ENCODE results near the gene SLC39A11.
"Not testable (repeated sequence)": the region's sequence is repeated elsewhere in the genome, so short reads cannot be mapped to it uniquely, and the experiment has no call there.

Gene SLC39A11

GRCh38 chr17:73059713-73060112 lies 32.8 kb downstream of the SLC39A11 start:
- H3K4me1 ChIP-seq (ENCODE audit: control extremely low read depth in 1 of 4, control insufficient read depth in 4 of 4, insufficient read depth in 4 of 4, low read length in 3 of 4) = peaks cover 0 to 11% (median 5%) of the 10 kb centered on the region in 4 experiments
- H3K27ac ChIP-seq (ENCODE audit: insufficient read depth in 1 of 2, low read depth in 1 of 2, low read length in 2 of 2, poor library complexity in 1 of 2, severe bottlenecking in 2 of 2); CTCF ChIA-PET: not testable (repeated sequence)

GRCh38 chr17:73058022-73058421 lies 34.5 kb downstream of the SLC39A11 start:
- WGBS (ENCODE audit: insufficient coverage) = 100% methylated on average over 5 of the region's 6 CpGs
- no peaks in the 10 kb centered on the region for H3K27me3 ChIP-seq (replicated peaks in 2 of 5; ENCODE audit: control insufficient read depth in 4 of 5, insufficient read depth in 5 of 5, low read length in 4 of 5)
- H3K27ac ChIP-seq (ENCODE audit: insufficient read depth in 1 of 2, low read depth in 1 of 2, low read length in 2 of 2, poor library complexity in 1 of 2, severe bottlenecking in 2 of 2) = no peak overlapping the region
- CTCF ChIA-PET = interaction anchor here (1.8 kb wide), 1 partner anchor 17 kb away, joined by 3 read pairs; no protein-coding TSS in a partner anchor
- POLR2A ChIA-PET = interaction anchor here (0.6 kb wide), 1 partner anchor 22 kb away, joined by 4 read pairs; no protein-coding TSS in a partner anchor
- no peaks in the 10 kb centered on the region for H3K9me3 ChIP-seq (ENCODE audit: control extremely low read depth in 1 of 5, control insufficient read depth in 4 of 5, insufficient read depth in 2 of 5, low read depth in 1 of 5, low read length in 4 of 5)
- H3K4me1 ChIP-seq (ENCODE audit: control extremely low read depth in 1 of 4, control insufficient read depth in 4 of 4, insufficient read depth in 4 of 4, low read length in 3 of 4) = no peaks in the 10 kb centered on the region
- no peak for DNase-seq
- H3K36me3 ChIP-seq (ENCODE audit: control insufficient read depth in 4 of 4, insufficient read depth in 4 of 4, low read length in 3 of 4) = peaks cover 0 to 3% (median under 1%) of the 10 kb centered on the region in 4 experiments
- H3K4me3 ChIP-seq (ENCODE audit: control insufficient read depth in 1 of 7, extremely low read depth in 1 of 7, insufficient read depth in 4 of 7, low read depth in 2 of 7, low read length in 6 of 7) = no peak overlapping the region

More at GRCh38 chr17:73059713-73060112, 32.8 kb downstream of the SLC39A11 start:
- POLR2A ChIA-PET; H3K36me3 ChIP-seq (ENCODE audit: control insufficient read depth in 4 of 4, insufficient read depth in 4 of 4, low read length in 3 of 4); H3K4me3 ChIP-seq (ENCODE audit: control insufficient read depth in 1 of 7, extremely low read depth in 1 of 7, insufficient read depth in 4 of 7, low read depth in 2 of 7, low read length in 6 of 7); H3K27me3 ChIP-seq (replicated peaks in 2 of 5; ENCODE audit: control insufficient read depth in 4 of 5, insufficient read depth in 5 of 5, low read length in 4 of 5); DNase-seq; H3K9me3 ChIP-seq (ENCODE audit: control extremely low read depth in 1 of 5, control insufficient read depth in 4 of 5, insufficient read depth in 2 of 5, low read depth in 1 of 5, low read length in 4 of 5): not testable (repeated sequence)
- WGBS (ENCODE audit: insufficient coverage) = 91% methylated on average over 4 of the region's 4 CpGs

- POLR2A ChIA-PET = no interaction called here
- Histone ChIP-seq H3K36me3 (ENCODE audit: control insufficient read depth in 4 of 4, insufficient read depth in 4 of 4, low read length in 3 of 4) (peaks cover 0 to 3% (median under 1%) of the 10 kb centered on the region in 4 experiments), H3K4me3 (ENCODE audit: control insufficient read depth in 1 of 7, extremely low read depth in 1 of 7, insufficient read depth in 4 of 7, low read depth in 2 of 7, low read length in 6 of 7) (no peak overlapping the region), H3K4me1 (ENCODE audit: control extremely low read depth in 1 of 4, control insufficient read depth in 4 of 4, insufficient read depth in 4 of 4, low read length in 3 of 4) (no peaks in the 10 kb centered on the region), H3K9me3 (ENCODE audit: control extremely low read depth in 1 of 5, control insufficient read depth in 4 of 5, insufficient read depth in 2 of 5, low read depth in 1 of 5, low read length in 4 of 5) (no peaks in the 10 kb centered on the region), H3K27ac (ENCODE audit: insufficient read depth in 1 of 2, low read depth in 1 of 2, low read length in 2 of 2, poor library complexity in 1 of 2, severe bottlenecking in 2 of 2) (no peak overlapping the region), H3K27me3 (replicated peaks in 2 of 5; ENCODE audit: control insufficient read depth in 4 of 5, insufficient read depth in 5 of 5, low read length in 4 of 5) (no peaks in the 10 kb centered on the region)
- CTCF ChIA-PET = interaction anchor here (1.8 kb wide), 1 partner anchor 16 kb away, joined by 3 read pairs; no protein-coding TSS in a partner anchor
- DNase-seq = no peak
- 100% methylated on average over 3 of the region's 5 CpGs for WGBS (ENCODE audit: insufficient coverage)
Measured at GRCh38 chr17:73057196-73057595, 35.3 kb downstream of the SLC39A11 start.

- Histone ChIP-seq H3K27me3 (replicated peaks in 2 of 5; ENCODE audit: control insufficient read depth in 4 of 5, insufficient read depth in 5 of 5, low read length in 4 of 5) (no peaks in the 10 kb centered on the region), H3K4me3 (ENCODE audit: control insufficient read depth in 1 of 7, extremely low read depth in 1 of 7, insufficient read depth in 4 of 7, low read depth in 2 of 7, low read length in 6 of 7) (no peak overlapping the region), H3K4me1 (ENCODE audit: control extremely low read depth in 1 of 4, control insufficient read depth in 4 of 4, insufficient read depth in 4 of 4, low read length in 3 of 4) (no peaks in the 10 kb centered on the region), H3K27ac (ENCODE audit: insufficient read depth in 1 of 2, low read depth in 1 of 2, low read length in 2 of 2, poor library complexity in 1 of 2, severe bottlenecking in 2 of 2) (no peak overlapping the region), H3K9me3 (ENCODE audit: control extremely low read depth in 1 of 5, control insufficient read depth in 4 of 5, insufficient read depth in 2 of 5, low read depth in 1 of 5, low read length in 4 of 5) (peaks cover 0 to 4% (median 0%) of the 10 kb centered on the region in 5 experiments), H3K36me3 (ENCODE audit: control insufficient read depth in 4 of 4, insufficient read depth in 4 of 4, low read length in 3 of 4) (peaks cover 0 to 8% (median 1%) of the 10 kb centered on the region in 4 experiments)
- no CpG with 5 or more reads among the region's 4 CpGs for WGBS (ENCODE audit: insufficient coverage)
- CTCF ChIA-PET = no interaction called here
- POLR2A ChIA-PET = no interaction called here
- no peak for DNase-seq
Measured at GRCh38 chr17:73052923-73053322, 39.6 kb downstream of the SLC39A11 start.

GRCh38 chr17:73050797-73051196 lies 41.7 kb downstream of the SLC39A11 start:
- ChIA-PET POLR2A (no interaction called here), CTCF (no interaction called here)
- no peak for DNase-seq
- Histone ChIP-seq H3K27me3 (replicated peaks in 2 of 5; ENCODE audit: control insufficient read depth in 4 of 5, insufficient read depth in 5 of 5, low read length in 4 of 5) (no peaks in the 10 kb centered on the region), H3K4me1 (ENCODE audit: control extremely low read depth in 1 of 4, control insufficient read depth in 4 of 4, insufficient read depth in 4 of 4, low read length in 3 of 4) (no peaks in the 10 kb centered on the region), H3K9me3 (ENCODE audit: control extremely low read depth in 1 of 5, control insufficient read depth in 4 of 5, insufficient read depth in 2 of 5, low read depth in 1 of 5, low read length in 4 of 5) (peaks cover 0 to 4% (median 0%) of the 10 kb centered on the region in 5 experiments), H3K27ac (ENCODE audit: insufficient read depth in 1 of 2, low read depth in 1 of 2, low read length in 2 of 2, poor library complexity in 1 of 2, severe bottlenecking in 2 of 2) (no peak overlapping the region), H3K36me3 (ENCODE audit: control insufficient read depth in 4 of 4, insufficient read depth in 4 of 4, low read length in 3 of 4) (peaks cover 0 to 8% (median 0%) of the 10 kb centered on the region in 4 experiments), H3K4me3 (ENCODE audit: control insufficient read depth in 1 of 7, extremely low read depth in 1 of 7, insufficient read depth in 4 of 7, low read depth in 2 of 7, low read length in 6 of 7) (no peak overlapping the region)
- 95% methylated on average over 4 of the region's 4 CpGs for WGBS (ENCODE audit: insufficient coverage)

GRCh38 chr17:73048170-73048569 lies 44.3 kb downstream of the SLC39A11 start:
- H3K4me1 ChIP-seq (ENCODE audit: control extremely low read depth in 1 of 4, control insufficient read depth in 4 of 4, insufficient read depth in 4 of 4, low read length in 3 of 4) = no peaks in the 10 kb centered on the region
- DNase-seq = no peak
- ChIA-PET CTCF (interaction anchor here (1.1 kb wide), 1 partner anchor 66 kb away, joined by 3 read pairs; no protein-coding TSS in a partner anchor), POLR2A (no interaction called here)
- peaks cover 0 to 6% (median 0%) of the 10 kb centered on the region in 4 experiments for H3K36me3 ChIP-seq (ENCODE audit: control insufficient read depth in 4 of 4, insufficient read depth in 4 of 4, low read length in 3 of 4)
- no peak overlapping the region for H3K27ac ChIP-seq (ENCODE audit: insufficient read depth in 1 of 2, low read depth in 1 of 2, low read length in 2 of 2, poor library complexity in 1 of 2, severe bottlenecking in 2 of 2)
- no peak overlapping the region for H3K4me3 ChIP-seq (ENCODE audit: control insufficient read depth in 1 of 7, extremely low read depth in 1 of 7, insufficient read depth in 4 of 7, low read depth in 2 of 7, low read length in 6 of 7)
- peaks cover 0 to 4% (median 0%) of the 10 kb centered on the region in 5 experiments for H3K9me3 ChIP-seq (ENCODE audit: control extremely low read depth in 1 of 5, control insufficient read depth in 4 of 5, insufficient read depth in 2 of 5, low read depth in 1 of 5, low read length in 4 of 5)
- 100% methylated on average over 4 of the region's 4 CpGs for WGBS (ENCODE audit: insufficient coverage)
- no peaks in the 10 kb centered on the region for H3K27me3 ChIP-seq (replicated peaks in 2 of 5; ENCODE audit: control insufficient read depth in 4 of 5, insufficient read depth in 5 of 5, low read length in 4 of 5)

GRCh38 chr17:73045724-73046123 lies 46.8 kb downstream of the SLC39A11 start:
- Histone ChIP-seq H3K36me3 (ENCODE audit: control insufficient read depth in 4 of 4, insufficient read depth in 4 of 4, low read length in 3 of 4) (peaks cover 0 to 5% (median 0%) of the 10 kb centered on the region in 4 experiments), H3K4me3 (ENCODE audit: control insufficient read depth in 1 of 7, extremely low read depth in 1 of 7, insufficient read depth in 4 of 7, low read depth in 2 of 7, low read length in 6 of 7) (no peak overlapping the region), H3K9me3 (ENCODE audit: control extremely low read depth in 1 of 5, control insufficient read depth in 4 of 5, insufficient read depth in 2 of 5, low read depth in 1 of 5, low read length in 4 of 5) (peaks cover 0 to 15% (median 9%) of the 10 kb centered on the region in 5 experiments), H3K27me3 (replicated peaks in 2 of 5; ENCODE audit: control insufficient read depth in 4 of 5, insufficient read depth in 5 of 5, low read length in 4 of 5) (no peaks in the 10 kb centered on the region), H3K4me1 (ENCODE audit: control extremely low read depth in 1 of 4, control insufficient read depth in 4 of 4, insufficient read depth in 4 of 4, low read length in 3 of 4) (no peaks in the 10 kb centered on the region), H3K27ac (ENCODE audit: insufficient read depth in 1 of 2, low read depth in 1 of 2, low read length in 2 of 2, poor library complexity in 1 of 2, severe bottlenecking in 2 of 2) (no peak overlapping the region)
- ChIA-PET CTCF (no interaction called here), POLR2A (no interaction called here)
- 100% methylated on average over 2 of the region's 4 CpGs for WGBS (ENCODE audit: insufficient coverage)
- no peak for DNase-seq
